ENCODE measurements around the gene ZFAND3. TPM values are rescaled to one million over a fixed set of nuclear protein-coding genes. Genes with fewer than 3 reads are reported as not detected.

The ZFAND3 gene
- polyA plus RNA-seq, 1 donor from 2014 or later: 6.4 TPM

GRCh38 chr6:37830225-37830624 lies 10.7 kb downstream of the ZFAND3 start:
- no peak overlapping the region for H3K27ac Mint-ChIP-seq
- no peaks in the 10 kb centered on the region for H3K27me3 Mint-ChIP-seq
- H3K4me1 Mint-ChIP-seq: peaks cover 36 to 56% (median 41%) of the 10 kb centered on the region in 3 donors
- H3K4me3 Mint-ChIP-seq: peak overlapping the region in 2 of 4 donors; percentile 6 to 59
- H3K9me3 Mint-ChIP-seq: no peaks in the 10 kb centered on the region
- H3K36me3 Mint-ChIP-seq: peaks cover 7% of the 10 kb centered on the region

DNA sequence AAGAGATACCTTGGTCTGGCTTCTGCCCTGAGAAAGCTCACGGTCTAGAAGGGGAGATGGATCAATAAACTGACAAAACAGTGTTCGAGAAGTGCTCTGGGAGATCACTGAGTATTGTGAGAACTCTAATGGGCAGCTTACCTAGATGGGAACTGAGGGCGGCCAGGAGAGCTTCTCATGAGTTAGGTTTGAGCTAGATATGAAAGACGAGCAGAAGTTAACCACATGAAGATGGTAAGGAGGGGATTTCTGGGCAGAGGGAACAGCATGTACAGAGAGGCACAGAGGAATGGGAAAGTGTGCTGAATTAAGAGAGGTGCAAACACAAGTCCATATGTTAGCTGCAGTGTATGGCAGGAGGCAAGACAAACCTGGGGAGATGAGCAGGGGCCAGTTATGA lies 11.9 kb downstream of the ZFAND3 start:
- H3K4me3 Mint-ChIP-seq: peak overlapping the region in 1 of 4 donors; percentile 18

GRCh38 chr6:37835923-37836322 lies 16.4 kb downstream of the ZFAND3 start:
- peak overlapping the region in 1 of 3 donors; percentile 80 for H3K27ac Mint-ChIP-seq

More for the DNA sequence above, 11.9 kb downstream of the ZFAND3 start:
- Mint-ChIP-seq H3K27ac (no peak overlapping the region), H3K27me3 (no peaks in the 10 kb centered on the region), H3K36me3 (peaks cover 7% of the 10 kb centered on the region), H3K9me3 (no peaks in the 10 kb centered on the region), H3K4me1 (peaks cover 43 to 53% (median 45%) of the 10 kb centered on the region in 3 donors)

GRCh38 chr6:37838219-37838921 lies 18.8 kb downstream of the ZFAND3 start:
- Mint-ChIP-seq H3K27ac (peak overlapping the region in 1 of 3 donors; percentile 64), H3K27me3 (no peaks in the 10 kb centered on the region), H3K9me3 (no peaks in the 10 kb centered on the region), H3K4me1 (peaks cover 29 to 44% (median 34%) of the 10 kb centered on the region in 3 donors), H3K36me3 (peaks cover 2% of the 10 kb centered on the region), H3K4me3 (peak overlapping the region in 1 of 4 donors; percentile 18)

More at GRCh38 chr6:37835923-37836322, 16.4 kb downstream of the ZFAND3 start:
- peaks cover 7% of the 10 kb centered on the region for H3K36me3 Mint-ChIP-seq
- no peaks in the 10 kb centered on the region for H3K27me3 Mint-ChIP-seq
- H3K4me3 Mint-ChIP-seq: no peak overlapping the region
- peaks cover 35 to 47% (median 47%) of the 10 kb centered on the region in 3 donors for H3K4me1 Mint-ChIP-seq
- H3K9me3 Mint-ChIP-seq: no peaks in the 10 kb centered on the region

- Mint-ChIP-seq H3K4me1 (peaks cover 31 to 44% (median 35%) of the 10 kb centered on the region in 3 donors), H3K4me3 (no peak overlapping the region), H3K27ac (no peak overlapping the region), H3K36me3 (no peaks in the 10 kb centered on the region), H3K27me3 (no peaks in the 10 kb centered on the region), H3K9me3 (no peaks in the 10 kb centered on the region)
Measured at GRCh38 chr6:37840143-37840939, 20.8 kb downstream of the ZFAND3 start.

DNA sequence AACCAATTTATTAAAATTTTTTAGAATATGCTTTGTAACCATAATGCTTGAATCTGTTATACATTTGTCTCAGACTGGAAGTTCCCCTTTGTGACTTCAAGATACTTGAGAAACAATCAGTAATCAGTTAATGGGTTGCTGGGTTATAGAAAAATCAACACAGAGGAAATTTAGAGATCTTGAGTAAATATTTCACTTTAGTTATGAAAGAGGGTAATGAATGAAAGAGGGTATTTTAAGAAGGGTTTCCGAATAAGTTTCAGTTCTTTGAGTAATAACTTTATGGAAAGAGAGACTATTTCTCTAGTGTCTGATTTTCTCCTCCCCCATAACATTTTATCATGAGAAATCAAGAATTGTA lies 21.4 kb downstream of the ZFAND3 start:
- no peaks in the 10 kb centered on the region for H3K27me3 Mint-ChIP-seq
- no peak overlapping the region for H3K27ac Mint-ChIP-seq
- no peaks in the 10 kb centered on the region for H3K36me3 Mint-ChIP-seq
- peaks cover 26 to 40% (median 36%) of the 10 kb centered on the region in 3 donors for H3K4me1 Mint-ChIP-seq
- no peaks in the 10 kb centered on the region for H3K9me3 Mint-ChIP-seq
- H3K4me3 Mint-ChIP-seq: no peak overlapping the region

DNA sequence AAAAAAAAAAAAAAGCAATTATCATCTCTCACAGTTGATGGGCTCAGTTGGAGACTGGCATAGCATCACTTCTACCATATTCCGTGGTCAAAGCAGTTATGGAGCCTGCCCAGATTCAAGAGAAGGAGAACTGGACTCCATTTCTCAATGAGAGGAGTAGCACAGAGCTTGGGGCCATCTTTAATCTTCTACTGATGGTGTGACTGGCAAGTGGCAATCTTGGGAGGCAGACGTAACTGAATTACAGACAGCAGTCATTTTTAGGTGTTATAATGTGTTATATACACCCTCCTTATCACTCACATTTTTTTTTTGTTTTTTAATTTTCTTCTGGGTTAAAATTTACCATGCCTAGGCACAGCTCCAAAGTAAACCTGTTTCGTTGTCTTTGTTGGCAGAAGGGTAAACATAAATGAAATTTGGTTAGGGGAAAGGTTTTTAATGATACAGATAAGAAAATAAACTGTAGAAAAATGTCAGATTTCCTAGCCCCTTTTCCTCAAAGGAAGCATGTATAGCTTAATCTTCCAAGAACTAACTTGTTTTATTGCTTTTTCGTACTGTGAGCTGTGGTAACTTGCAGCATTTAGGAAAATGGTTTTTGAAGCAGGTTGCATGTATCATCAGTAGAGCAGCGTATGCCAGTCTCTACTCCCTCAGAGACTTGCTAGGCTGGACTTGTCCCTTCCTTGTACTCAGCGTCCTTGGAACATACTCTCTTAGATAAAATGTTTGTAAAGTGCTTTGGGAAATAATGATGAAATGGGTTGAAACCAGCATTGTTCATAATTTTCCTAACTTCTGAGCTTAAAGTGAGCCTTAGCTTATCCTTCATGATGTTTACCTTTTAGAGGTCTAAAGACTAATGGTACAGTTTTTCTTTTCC lies 25.7 kb downstream of the ZFAND3 start:
- H3K27me3 Mint-ChIP-seq: no peaks in the 10 kb centered on the region
- H3K9me3 Mint-ChIP-seq: no peaks in the 10 kb centered on the region
- H3K27ac Mint-ChIP-seq: peak overlapping the region in 2 of 3 donors; percentile 33 to 67

DNA sequence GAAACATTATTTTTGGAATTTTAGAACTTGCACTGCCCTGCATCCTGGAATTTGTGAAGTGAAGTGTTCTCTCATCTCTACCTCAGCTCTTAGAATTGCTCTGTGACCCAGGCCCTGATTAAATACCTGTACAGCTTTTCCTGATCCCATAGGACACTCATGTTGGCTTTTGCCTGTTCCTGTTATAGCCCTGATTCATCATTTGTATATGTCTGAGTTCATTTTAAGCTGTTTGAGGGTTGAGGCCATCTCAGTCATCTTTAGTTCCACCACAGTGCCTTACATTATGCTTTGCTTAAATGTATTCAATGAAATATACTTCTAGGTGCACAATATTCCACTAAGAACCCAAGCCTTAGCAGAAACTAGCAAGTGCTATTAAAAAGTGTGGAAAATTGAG lies 26.4 kb downstream of the ZFAND3 start:
- Mint-ChIP-seq H3K27me3 (no peaks in the 10 kb centered on the region), H3K4me1 (peaks cover 28 to 30% (median 30%) of the 10 kb centered on the region in 3 donors)

More for the DNA sequence above, 25.7 kb downstream of the ZFAND3 start:
- H3K4me1 Mint-ChIP-seq: peaks cover 26 to 32% (median 28%) of the 10 kb centered on the region in 3 donors
- H3K36me3 Mint-ChIP-seq: no peaks in the 10 kb centered on the region
- H3K4me3 Mint-ChIP-seq: no peak overlapping the region

DNA sequence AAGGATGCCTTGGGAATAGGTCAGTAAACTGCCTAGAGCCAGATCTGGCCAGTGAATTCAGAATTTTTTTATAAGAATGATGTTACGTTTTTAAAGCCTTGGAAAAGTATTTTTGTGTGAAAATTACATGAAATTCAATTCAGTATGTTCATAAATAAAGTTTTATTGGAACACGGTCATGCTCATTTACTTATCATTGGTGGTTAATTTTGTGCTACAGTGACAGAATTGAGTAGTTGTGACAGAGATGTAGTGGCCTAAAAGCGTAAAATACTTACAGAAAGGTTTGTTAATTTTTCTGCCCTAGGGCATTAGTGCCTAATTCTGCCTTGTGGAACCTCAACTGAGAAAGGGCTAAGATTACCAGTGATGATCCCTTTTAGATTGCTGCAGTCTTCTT lies 28.2 kb downstream of the ZFAND3 start:
- Mint-ChIP-seq H3K27me3 (no peaks in the 10 kb centered on the region), H3K36me3 (no peaks in the 10 kb centered on the region), H3K4me1 (peaks cover 27 to 36% (median 35%) of the 10 kb centered on the region in 3 donors), H3K4me3 (no peak overlapping the region), H3K9me3 (no peaks in the 10 kb centered on the region), H3K27ac (no peak overlapping the region)

More for the DNA sequence above, 26.4 kb downstream of the ZFAND3 start:
- H3K27ac Mint-ChIP-seq: no peak overlapping the region
- H3K4me3 Mint-ChIP-seq: no peak overlapping the region
- H3K9me3 Mint-ChIP-seq: no peaks in the 10 kb centered on the region
- H3K36me3 Mint-ChIP-seq: no peaks in the 10 kb centered on the region

- no peaks in the 10 kb centered on the region for H3K36me3 Mint-ChIP-seq
- peak overlapping the region in 1 of 3 donors; percentile 16 for H3K27ac Mint-ChIP-seq
- H3K9me3 Mint-ChIP-seq: no peaks in the 10 kb centered on the region
- peaks cover 31 to 41% (median 38%) of the 10 kb centered on the region in 3 donors for H3K4me1 Mint-ChIP-seq
- H3K4me3 Mint-ChIP-seq: no peak overlapping the region
- H3K27me3 Mint-ChIP-seq: no peaks in the 10 kb centered on the region
Measured at GRCh38 chr6:37848371-37848770, 28.8 kb downstream of the ZFAND3 start.

DNA sequence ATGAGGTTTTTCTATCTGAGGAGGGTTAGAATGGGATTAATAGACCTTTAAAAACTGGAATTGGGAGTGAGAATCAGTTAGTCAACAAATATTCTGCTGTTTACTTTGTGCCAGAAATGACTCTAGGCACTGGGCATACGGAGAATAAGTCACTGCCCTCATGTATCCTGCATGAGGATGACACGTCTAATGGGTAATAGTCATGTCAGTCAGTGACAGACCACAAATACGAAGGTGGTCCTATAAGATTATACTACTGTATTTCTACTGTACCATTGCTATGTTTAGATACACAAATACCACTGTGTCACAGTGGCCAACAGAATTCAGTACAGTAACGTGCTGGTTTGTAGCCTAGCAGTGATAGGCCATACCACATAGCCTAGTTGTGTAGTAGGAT lies 30.7 kb downstream of the ZFAND3 start:
- Mint-ChIP-seq H3K27ac (peak overlapping the region in 1 of 3 donors; percentile 86), H3K4me3 (no peak overlapping the region), H3K27me3 (no peaks in the 10 kb centered on the region), H3K9me3 (no peaks in the 10 kb centered on the region), H3K36me3 (no peaks in the 10 kb centered on the region), H3K4me1 (peaks cover 31 to 41% (median 36%) of the 10 kb centered on the region in 3 donors)

- Mint-ChIP-seq H3K9me3 (no peaks in the 10 kb centered on the region), H3K4me3 (peak overlapping the region in 1 of 4 donors; percentile 42), H3K36me3 (no peaks in the 10 kb centered on the region), H3K27me3 (no peaks in the 10 kb centered on the region), H3K27ac (peak overlapping the region in 2 of 3 donors; percentile 69 to 86), H3K4me1 (peaks cover 34 to 41% (median 34%) of the 10 kb centered on the region in 3 donors)
Measured at GRCh38 chr6:37850728-37851285, 31.3 kb downstream of the ZFAND3 start.

DNA sequence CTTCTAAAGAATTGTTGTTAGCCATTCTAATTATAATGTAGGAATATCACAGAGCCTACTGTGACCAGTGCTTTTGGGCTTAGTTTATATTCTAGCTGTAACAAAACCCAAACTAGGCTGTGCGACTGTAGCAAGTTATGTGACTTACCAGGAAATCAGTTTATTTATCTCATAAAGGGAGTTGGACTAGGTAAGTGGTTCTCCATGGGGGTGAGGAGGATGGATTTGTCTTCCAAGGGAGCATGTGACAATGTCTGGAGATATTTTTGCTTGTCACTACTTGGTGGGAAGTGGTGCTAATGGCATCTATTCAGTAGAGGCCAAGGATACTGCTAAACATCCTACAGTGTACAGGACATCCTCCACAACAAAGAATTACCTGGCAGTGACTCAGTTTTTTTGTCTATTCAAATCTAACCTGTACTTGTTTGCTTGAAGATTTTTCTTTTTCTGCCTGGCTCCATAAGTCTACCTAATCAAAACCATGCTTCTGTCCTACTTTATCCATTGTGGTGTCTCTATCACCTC lies 32.5 kb downstream of the ZFAND3 start:
- H3K36me3 Mint-ChIP-seq: no peaks in the 10 kb centered on the region
- H3K27ac Mint-ChIP-seq: peak overlapping the region in 1 of 3 donors; percentile 62
- no peaks in the 10 kb centered on the region for H3K27me3 Mint-ChIP-seq
- no peaks in the 10 kb centered on the region for H3K9me3 Mint-ChIP-seq
- H3K4me1 Mint-ChIP-seq: peaks cover 34 to 41% (median 35%) of the 10 kb centered on the region in 3 donors
- no peak overlapping the region for H3K4me3 Mint-ChIP-seq

DNA sequence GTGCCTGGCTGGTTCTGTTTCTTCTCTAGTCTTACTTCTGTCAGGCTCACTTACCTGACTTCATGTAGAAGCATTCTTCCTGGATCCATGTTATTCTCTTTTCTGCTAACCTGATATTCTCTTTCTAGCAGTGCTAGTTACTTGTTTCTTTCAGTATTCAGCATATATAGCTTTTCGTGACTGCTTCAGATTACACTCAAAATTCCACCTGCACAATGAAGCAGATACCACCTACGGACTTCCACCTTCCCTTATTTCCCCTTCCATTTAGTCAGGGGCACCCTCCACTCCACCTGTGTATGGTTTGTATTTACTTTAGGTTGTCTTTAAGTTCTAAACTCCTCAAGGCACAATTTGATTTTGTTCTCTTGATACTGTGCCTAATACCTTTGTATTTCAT lies 36.8 kb downstream of the ZFAND3 start:
- Mint-ChIP-seq H3K4me1 (peaks cover 14 to 43% (median 31%) of the 10 kb centered on the region in 3 donors), H3K36me3 (no peaks in the 10 kb centered on the region), H3K4me3 (no peak overlapping the region), H3K9me3 (no peaks in the 10 kb centered on the region), H3K27ac (peak overlapping the region in 1 of 3 donors; percentile 49), H3K27me3 (no peaks in the 10 kb centered on the region)

Measured in IgD-negative memory B cell (primary cell).